GM15510 (cell line): ENCODE data around the gene PRRC2B.

Experiments
- POLR2A ChIP-seq: IDR thresholded peaks from 3 replicates; pipeline ENCODE4 v1.6.1; 2011; ENCODE audit warnings: borderline replicate concordance; ENCODE audit not compliant: insufficient read length; ENCODE audit errors: extremely low read depth

Gene PRRC2B

GRCh38 chr9:131499254-131499767, 105.4 kb downstream of the PRRC2B start:
- TF ChIP-seq POLR2A: peak; percentile 24

GRCh38 chr9:131500377-131500776, 106.5 kb downstream of the PRRC2B start:
- TF ChIP-seq POLR2A: no peak

GRCh38 chr9:131500939-131501541, 107.2 kb downstream of the PRRC2B start:
- no peak for TF ChIP-seq POLR2A

DNA sequence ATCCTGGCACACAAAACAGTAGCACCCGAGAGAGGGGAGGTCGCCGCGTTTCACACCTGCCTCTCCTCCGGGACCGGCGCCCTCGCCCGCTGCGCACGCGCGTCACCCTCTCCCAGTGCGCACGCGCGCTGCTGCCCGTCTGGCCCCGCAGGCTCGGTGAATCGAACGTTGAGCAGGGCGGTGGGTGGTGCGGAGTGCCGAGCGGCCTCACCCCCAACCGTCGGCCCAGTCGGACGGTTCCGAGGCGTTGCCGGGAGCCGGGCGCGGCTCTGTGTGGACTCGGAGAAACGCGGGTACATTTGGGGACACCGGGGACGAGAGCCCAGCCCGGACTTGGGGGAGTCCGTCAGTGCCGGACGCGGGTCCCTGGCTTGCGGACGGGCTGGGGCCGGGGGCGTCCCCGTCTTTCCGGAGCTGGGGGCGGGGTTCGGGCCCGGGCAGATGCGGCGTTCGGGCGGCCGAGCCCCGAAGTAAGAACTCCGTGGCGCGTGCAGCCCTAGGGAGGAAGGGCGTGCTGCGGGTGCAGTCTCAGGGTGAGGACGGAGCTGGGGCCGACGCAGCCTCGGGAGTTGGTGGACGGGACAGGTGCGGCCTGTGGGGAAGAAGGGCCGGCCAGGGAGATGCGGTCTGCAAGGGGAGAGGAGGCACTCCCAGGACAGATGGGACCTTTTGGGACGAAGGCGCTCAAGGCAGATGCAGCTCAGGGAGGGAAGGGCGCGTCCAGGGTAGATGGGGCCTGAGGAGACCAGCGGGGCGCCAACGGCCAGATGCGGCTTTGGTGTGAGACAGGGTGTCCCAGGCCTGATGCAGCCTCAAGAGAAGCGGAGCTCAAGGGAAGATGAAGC, 109.1 kb downstream of the PRRC2B start, which contains the start of gene POMT1:
Gene POMT1 (plus strand): TSS at position 138 of the 845 bp plus-strand sequence. CDS start 1,301 bp downstream, outside the sequence.
- peak; percentile 64 for TF ChIP-seq POLR2A

- TF ChIP-seq POLR2A: no peak
Measured at GRCh38 chr9:131503626-131504465, 110.0 kb downstream of the PRRC2B start.

DNA sequence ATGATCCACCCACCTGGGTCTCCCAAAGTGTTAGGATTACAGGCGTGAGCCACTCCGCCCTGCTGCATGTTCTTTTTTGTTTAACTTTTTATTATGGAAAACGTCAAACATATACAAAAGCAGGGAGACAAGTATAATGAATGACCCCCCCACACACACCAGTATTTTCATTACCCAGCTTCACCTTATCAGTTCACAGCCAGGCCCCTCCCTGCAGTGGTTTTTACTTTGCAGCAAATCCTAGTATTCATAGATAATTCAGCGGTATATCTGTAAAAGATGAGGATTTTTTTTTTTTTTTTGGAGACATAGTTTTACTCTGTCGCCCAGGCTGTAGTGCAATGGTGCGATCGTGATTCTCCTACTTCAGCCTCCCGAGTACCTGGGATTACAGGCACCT, 111.1 kb downstream of the PRRC2B start:
- TF ChIP-seq POLR2A: no peak

DNA sequence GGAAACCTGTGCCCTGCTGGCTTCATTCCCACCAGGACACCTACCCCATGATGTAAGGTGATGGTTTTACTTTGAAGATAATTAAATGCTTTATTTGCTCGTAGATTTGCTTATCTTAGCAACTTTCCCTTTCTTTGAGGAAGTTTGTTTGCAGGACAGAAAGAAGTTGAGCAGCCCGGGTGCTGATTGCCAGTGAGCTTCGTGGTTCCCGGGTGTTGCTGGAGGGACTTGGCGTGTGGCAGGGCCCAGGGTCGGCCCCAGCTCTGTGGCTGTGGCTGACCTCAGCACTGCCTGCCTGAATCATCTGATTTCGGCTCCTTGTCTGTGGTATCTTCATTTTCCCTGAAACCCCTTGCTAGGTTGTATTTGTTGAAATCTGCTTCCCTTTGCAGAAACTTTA, 117.5 kb downstream of the PRRC2B start:
- TF ChIP-seq POLR2A: no peak

GRCh38 chr9:131511880-131512279, 118.0 kb downstream of the PRRC2B start:
- no peak for TF ChIP-seq POLR2A

GRCh38 chr9:131513177-131513576, 119.3 kb downstream of the PRRC2B start:
- TF ChIP-seq POLR2A: no peak

DNA sequence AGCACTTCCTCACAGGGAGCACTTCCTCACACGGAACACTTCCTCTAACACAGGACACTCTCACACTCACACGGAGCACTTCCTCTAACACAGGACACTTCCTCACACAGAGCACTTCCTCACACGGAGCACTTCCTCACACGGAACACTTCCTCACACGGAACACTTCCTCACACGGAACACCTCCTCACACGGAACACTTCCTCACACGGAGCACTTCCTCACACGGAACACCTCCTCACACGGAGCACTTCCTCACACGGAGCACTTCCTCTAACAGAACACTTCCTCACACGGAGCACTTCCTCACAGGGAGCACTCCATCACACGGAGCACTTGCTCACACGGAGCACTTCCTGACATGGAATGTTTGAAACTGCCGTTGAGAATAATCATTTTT, 122.2 kb downstream of the PRRC2B start:
- TF ChIP-seq POLR2A: no peak

- TF ChIP-seq POLR2A: no peak
Measured at GRCh38 chr9:131516930-131517329, 123.0 kb downstream of the PRRC2B start.

DNA sequence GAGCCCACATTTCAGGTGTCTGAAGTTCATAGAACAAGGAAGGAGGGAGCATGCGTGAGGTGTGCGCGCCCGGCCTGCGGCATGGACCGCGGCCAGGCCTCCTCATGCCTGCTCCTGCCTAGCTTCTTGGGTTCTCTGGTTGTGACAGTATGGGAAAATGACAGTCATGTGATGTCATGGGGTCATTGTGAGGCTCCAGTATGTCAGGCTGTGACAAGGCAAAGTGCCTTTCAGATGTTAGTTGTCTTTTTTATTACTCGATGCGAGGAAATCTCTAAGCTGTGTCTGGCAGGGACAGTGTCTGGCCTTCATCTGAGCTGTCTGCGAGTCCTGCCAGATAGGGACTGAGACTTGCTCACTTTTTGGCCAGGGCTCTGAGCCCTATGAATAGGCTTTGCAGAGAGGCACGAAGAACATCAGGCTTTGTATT, 123.9 kb downstream of the PRRC2B start:
- no peak for TF ChIP-seq POLR2A

GRCh38 chr9:131518553-131518952, 124.7 kb downstream of the PRRC2B start:
- no peak for TF ChIP-seq POLR2A

GRCh38 chr9:131520503-131520902, 126.6 kb downstream of the PRRC2B start:
- no peak for TF ChIP-seq POLR2A

DNA sequence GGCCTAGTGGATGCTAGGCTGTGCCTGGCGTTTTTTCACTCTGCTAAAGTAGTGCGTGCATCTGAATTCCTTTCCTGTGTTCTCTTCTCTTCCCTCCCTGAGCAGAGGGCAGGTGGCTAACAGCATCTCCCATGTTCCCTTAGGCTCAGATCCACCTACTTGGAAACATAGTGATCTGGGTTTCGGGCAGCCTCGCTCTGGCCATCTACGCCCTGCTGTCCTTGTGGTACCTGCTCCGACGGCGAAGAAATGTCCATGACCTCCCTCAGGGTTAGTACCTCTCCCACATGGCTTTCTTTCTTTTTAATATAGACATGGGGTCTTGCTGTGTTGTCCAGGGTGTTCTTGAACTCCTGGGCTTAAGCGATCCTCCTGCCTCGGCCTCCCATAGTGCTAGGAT, 127.3 kb downstream of the PRRC2B start:
- no peak for TF ChIP-seq POLR2A
